ENCODE results near the gene CELF2. TPM values are rescaled to one million over a fixed set of nuclear protein-coding genes. Genes with fewer than 3 reads are reported as not detected.

Gene CELF2
- total and polyA plus RNA-seq, 9 of the 15 experiments (the other 6 are each of a cell fraction or from before 2014, with no cell fraction given), result 4.0 to 20.3 (median 11.1) TPM

- TF ChIP-seq CLOCK (CRISPR knock-in tag; IDR thresholded peaks at IDR 0.05; ENCODE audit: borderline replicate concordance) (no peak), RREB1 (CRISPR knock-in tag; IDR thresholded peaks at IDR 0.05) (0 out of 2 replicates have a peak, but pooled peaks have one; percentile 75), HDAC8 (tag; IDR thresholded peaks at IDR 0.05) (no peak), ZNF740 (CRISPR knock-in tag; IDR thresholded peaks at IDR 0.05) (peak; percentile 47), ZNF740 (tag; IDR thresholded peaks at IDR 0.05) (no peak), E2F6 (IDR thresholded peaks at IDR 0.05; ENCODE audit: borderline replicate concordance in 1 of 2, extremely low read depth in 1 of 2, insufficient read depth in 1 of 2, insufficient read length in 1 of 2, low read depth in 1 of 2, low read length in 1 of 2, poor library complexity in 1 of 2, severe bottlenecking in 1 of 2) (peak; percentile 66 to 92), ZBTB11 (CRISPR knock-in tag; IDR thresholded peaks at IDR 0.05) (no peak), KDM2B (CRISPR knock-in tag; IDR thresholded peaks at IDR 0.05) (no peak), CREBBP (IDR thresholded peaks at IDR 0.05; ENCODE audit: low read depth, low read length) (no peak), CCAR2 (IDR thresholded peaks at IDR 0.05; ENCODE audit: low read depth, low read length) (no peak)
Observed at GRCh38 chr10:11164803-11165590, 147.3 kb downstream of the CELF2 start (continued).

Measured in K562 (cell line).